KMS-11 (cell line): ENCODE measurements around the gene REG1B.

ENCODE experiments used
- H2AFZ ChIP-seq: fragments of 200-600 bp; sonication (generic); 2 replicates; pipeline ENCODE4 v1.6.1; 2016; ENCODE audit warnings: antibody characterized with exemption, mixed run types, low read depth
- H3K27ac ChIP-seq: fragments of 200-600 bp; sonication (generic); 2 replicates; pipeline ENCODE4 v1.6.1; 2016; ENCODE audit warnings: mild to moderate bottlenecking, mixed run types
- H3K27me3 ChIP-seq: fragments of 200-600 bp; sonication (generic); 2 replicates; pipeline ENCODE4 v1.6.1; 2017; ENCODE audit warnings: mild to moderate bottlenecking, low read depth, mixed run types, moderate library complexity; ENCODE audit not compliant: insufficient read depth
- H3K36me3 ChIP-seq: fragments of 200-600 bp; sonication (generic); 2 replicates; pipeline ENCODE4 v1.6.1; 2017; ENCODE audit warnings: mild to moderate bottlenecking, mixed run types; ENCODE audit not compliant: insufficient read depth
- H3K4me1 ChIP-seq: fragments of 200-600 bp; sonication (generic); 2 replicates; pipeline ENCODE4 v1.6.1; 2016; ENCODE audit warnings: mild to moderate bottlenecking, low read depth, mixed run types; ENCODE audit not compliant: poor library complexity, severe bottlenecking
- H3K4me2 ChIP-seq: fragments of 200-600 bp; sonication (generic); 2 replicates; pipeline ENCODE4 v1.7.0; 2016; ENCODE audit warnings: mild to moderate bottlenecking, mixed run types
- H3K4me3 ChIP-seq: fragments of 200-600 bp; sonication (generic); IDR thresholded peaks from 2 replicates; pipeline ENCODE4 v1.6.1; 2017; ENCODE audit warnings: low read depth, low read length, mixed read lengths; ENCODE audit not compliant: insufficient read depth
- H3K79me2 ChIP-seq: fragments of 200-600 bp; sonication (generic); 2 replicates; pipeline ENCODE4 v1.6.1; 2016; ENCODE audit warnings: low read depth, mixed run types; ENCODE audit not compliant: insufficient read depth
- H3K9ac ChIP-seq: fragments of 200-600 bp; sonication (generic); 2 replicates; pipeline ENCODE4 v1.6.1; 2016; ENCODE audit warnings: mild to moderate bottlenecking, mixed run types
- H4K20me1 ChIP-seq: fragments of 200-600 bp; sonication (generic); 2 replicates; pipeline ENCODE4 v1.6.1; 2016; ENCODE audit warnings: mild to moderate bottlenecking, mixed run types; ENCODE audit not compliant: insufficient read depth
- CTCF ChIP-seq: fragments of 200-600 bp; sonication (generic); conservative IDR thresholded peaks from 2 replicates; pipeline ENCODE4 v1.6.1; 2017; ENCODE audit warnings: low read depth, mild to moderate bottlenecking, antibody characterized with exemption, low read length, moderate library complexity, mixed read lengths

REG1B gene

DNA sequence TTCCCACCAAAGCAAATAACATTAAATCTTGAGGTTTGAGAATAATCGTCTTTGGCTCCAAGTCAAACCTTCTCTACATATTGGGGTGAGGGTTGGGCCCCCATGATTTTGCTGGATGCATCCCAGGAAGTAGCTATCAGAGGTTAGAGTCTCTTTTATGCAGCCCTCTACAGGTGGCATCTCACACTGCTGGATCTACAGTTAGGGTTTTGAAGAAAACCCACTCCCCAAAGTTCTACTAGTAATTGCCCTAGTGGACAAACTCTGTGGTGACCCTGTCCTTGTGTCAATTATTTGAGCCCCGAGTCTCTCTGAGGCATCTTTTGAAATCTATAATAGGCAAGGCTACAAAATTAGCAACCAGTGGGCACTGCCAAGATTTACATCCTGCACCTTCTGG lies 17.5 kb upstream of the REG1B start:
- H3K9ac ChIP-seq, result no peak overlapping the region
- H3K36me3 ChIP-seq, result no peaks in the 10 kb centered on the region
- no peaks in the 10 kb centered on the region for H3K4me1 ChIP-seq
- TF ChIP-seq CTCF, result no peak
- H3K4me3 ChIP-seq, result no peak overlapping the region
- no peaks in the 10 kb centered on the region for H3K27me3 ChIP-seq
- no peaks in the 10 kb centered on the region for H4K20me1 ChIP-seq
- H3K79me2 ChIP-seq, result no peaks in the 10 kb centered on the region
- no peak overlapping the region for H3K27ac ChIP-seq
- no peak overlapping the region for H2AFZ ChIP-seq
- no peak overlapping the region for H3K4me2 ChIP-seq

DNA sequence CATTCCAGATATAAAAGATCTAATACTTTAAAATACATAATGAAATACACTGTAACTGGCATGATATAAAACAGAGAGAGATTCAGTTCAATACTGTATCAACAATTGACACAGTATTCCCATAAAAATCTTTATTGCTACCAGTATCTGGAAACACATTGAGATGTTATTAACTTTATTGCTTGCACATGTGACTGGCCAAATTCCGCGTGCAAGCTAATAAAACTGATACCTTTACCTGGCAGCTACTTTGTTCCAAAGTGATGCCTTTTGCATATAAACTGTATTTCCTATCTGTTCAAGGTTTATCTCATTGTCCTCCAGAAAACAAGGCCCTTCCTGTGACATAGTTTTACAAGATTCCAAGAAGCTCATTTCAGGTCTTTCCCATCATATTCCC lies 15.4 kb upstream of the REG1B start:
- no peaks in the 10 kb centered on the region for H3K4me1 ChIP-seq

GRCh38 chr2:79101024-79101423 lies 13.2 kb upstream of the REG1B start:
- Histone ChIP-seq H3K9ac (no peak overlapping the region), H3K27me3 (no peaks in the 10 kb centered on the region), H3K4me2 (no peak overlapping the region), H3K4me3 (no peak overlapping the region), H3K4me1 (no peaks in the 10 kb centered on the region), H2AFZ (no peak overlapping the region), H3K36me3 (no peaks in the 10 kb centered on the region), H3K27ac (no peak overlapping the region), H3K79me2 (no peaks in the 10 kb centered on the region), H4K20me1 (no peaks in the 10 kb centered on the region)
- TF ChIP-seq CTCF, result no peak

More for the DNA sequence above, 15.4 kb upstream of the REG1B start:
- no peak overlapping the region for H3K27ac ChIP-seq
- H3K27me3 ChIP-seq, result no peaks in the 10 kb centered on the region
- H3K9ac ChIP-seq, result no peak overlapping the region
- no peaks in the 10 kb centered on the region for H4K20me1 ChIP-seq
- H3K36me3 ChIP-seq, result no peaks in the 10 kb centered on the region
- H3K4me2 ChIP-seq, result no peak overlapping the region
- no peak overlapping the region for H2AFZ ChIP-seq
- no peaks in the 10 kb centered on the region for H3K79me2 ChIP-seq
- TF ChIP-seq CTCF, result no peak
- no peak overlapping the region for H3K4me3 ChIP-seq

DNA sequence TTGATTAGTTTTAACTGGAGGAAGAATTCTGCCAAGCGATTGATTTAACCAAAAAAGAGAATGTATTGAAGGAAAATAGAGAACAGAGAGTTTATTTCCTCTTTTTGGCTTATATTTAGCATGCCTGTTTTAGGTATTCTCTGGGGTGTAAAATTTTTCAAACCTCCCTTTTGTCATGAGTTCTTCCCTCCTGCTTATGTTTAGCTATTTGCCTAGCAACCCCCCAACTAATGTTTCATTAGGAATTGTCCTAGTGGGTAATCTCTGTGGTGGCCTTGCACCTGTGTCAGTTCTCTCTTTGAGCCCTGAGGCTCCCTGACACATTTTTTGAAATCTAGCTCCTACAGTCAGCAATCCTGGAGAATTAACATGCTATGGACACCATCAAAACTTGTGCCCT lies 12.5 kb upstream of the REG1B start:
- no peak overlapping the region for H2AFZ ChIP-seq
- H3K4me2 ChIP-seq, result no peak overlapping the region
- no peaks in the 10 kb centered on the region for H3K36me3 ChIP-seq

More for the DNA sequence above, 12.5 kb upstream of the REG1B start:
- Histone ChIP-seq H3K9ac (no peak overlapping the region), H3K27me3 (no peaks in the 10 kb centered on the region), H3K27ac (no peak overlapping the region), H3K4me3 (no peak overlapping the region), H4K20me1 (no peaks in the 10 kb centered on the region), H3K4me1 (no peaks in the 10 kb centered on the region), H3K79me2 (no peaks in the 10 kb centered on the region)
- no peak for TF ChIP-seq CTCF
